ENCODE data around the gene ACTR5. TPM values are rescaled to one million over a fixed set of nuclear protein-coding genes. Genes with fewer than 3 reads are reported as not detected.

Gene ACTR5
- total RNA-seq, 1 donor: 5.8 TPM

GRCh38 chr20:38728911-38729642, 19.2 kb upstream of the ACTR5 start:
- Histone ChIP-seq H3K4me3 (ENCODE audit: insufficient read depth, low read length) (no peak overlapping the region), H3K36me3 (ENCODE audit: insufficient read depth, low read length) (no peaks in the 10 kb centered on the region), H3K27ac (ENCODE audit: low read depth, low read length) (no peak overlapping the region), H3K79me2 (ENCODE audit: insufficient read depth, low read length) (no peaks in the 10 kb centered on the region), H3K4me2 (ENCODE audit: insufficient read depth, low read length) (no peak overlapping the region), H4K20me1 (ENCODE audit: insufficient read depth, low read length) (peaks cover 3% of the 10 kb centered on the region), H3K27me3 (ENCODE audit: insufficient read depth, low read length) (peaks cover 94% of the 10 kb centered on the region), H3K4me1 (ENCODE audit: insufficient read depth, low read length) (peaks cover 8% of the 10 kb centered on the region), H2AFZ (ENCODE audit: low read length) (no peak overlapping the region), H3K9me3 (ENCODE audit: low read depth, low read length) (no peaks in the 10 kb centered on the region)
- TF ChIP-seq CTCF (IDR thresholded peaks at IDR 0.05; ENCODE audit: extremely low read depth, low read depth, low read length): no peak
- DNase-seq (ENCODE audit: insufficient read length, low spot score, missing footprints): no peak

GRCh38 chr20:38729767-38730166, 18.5 kb upstream of the ACTR5 start:
- no peak overlapping the region for H3K4me3 ChIP-seq (ENCODE audit: insufficient read depth, low read length)
- no peak overlapping the region for H2AFZ ChIP-seq (ENCODE audit: low read length)
- peaks cover 90% of the 10 kb centered on the region for H3K27me3 ChIP-seq (ENCODE audit: insufficient read depth, low read length)
- TF ChIP-seq CTCF (IDR thresholded peaks at IDR 0.05; ENCODE audit: extremely low read depth, low read depth, low read length): no peak
- H3K9me3 ChIP-seq (ENCODE audit: low read depth, low read length): no peaks in the 10 kb centered on the region
- H3K27ac ChIP-seq (ENCODE audit: low read depth, low read length): no peak overlapping the region
- no peaks in the 10 kb centered on the region for H3K79me2 ChIP-seq (ENCODE audit: insufficient read depth, low read length)
- H3K4me2 ChIP-seq (ENCODE audit: insufficient read depth, low read length): no peak overlapping the region
- peaks cover 3% of the 10 kb centered on the region for H4K20me1 ChIP-seq (ENCODE audit: insufficient read depth, low read length)
- no peak for DNase-seq (ENCODE audit: insufficient read length, low spot score, missing footprints)
- H3K36me3 ChIP-seq (ENCODE audit: insufficient read depth, low read length): no peaks in the 10 kb centered on the region
- H3K4me1 ChIP-seq (ENCODE audit: insufficient read depth, low read length): peaks cover 8% of the 10 kb centered on the region

DNA sequence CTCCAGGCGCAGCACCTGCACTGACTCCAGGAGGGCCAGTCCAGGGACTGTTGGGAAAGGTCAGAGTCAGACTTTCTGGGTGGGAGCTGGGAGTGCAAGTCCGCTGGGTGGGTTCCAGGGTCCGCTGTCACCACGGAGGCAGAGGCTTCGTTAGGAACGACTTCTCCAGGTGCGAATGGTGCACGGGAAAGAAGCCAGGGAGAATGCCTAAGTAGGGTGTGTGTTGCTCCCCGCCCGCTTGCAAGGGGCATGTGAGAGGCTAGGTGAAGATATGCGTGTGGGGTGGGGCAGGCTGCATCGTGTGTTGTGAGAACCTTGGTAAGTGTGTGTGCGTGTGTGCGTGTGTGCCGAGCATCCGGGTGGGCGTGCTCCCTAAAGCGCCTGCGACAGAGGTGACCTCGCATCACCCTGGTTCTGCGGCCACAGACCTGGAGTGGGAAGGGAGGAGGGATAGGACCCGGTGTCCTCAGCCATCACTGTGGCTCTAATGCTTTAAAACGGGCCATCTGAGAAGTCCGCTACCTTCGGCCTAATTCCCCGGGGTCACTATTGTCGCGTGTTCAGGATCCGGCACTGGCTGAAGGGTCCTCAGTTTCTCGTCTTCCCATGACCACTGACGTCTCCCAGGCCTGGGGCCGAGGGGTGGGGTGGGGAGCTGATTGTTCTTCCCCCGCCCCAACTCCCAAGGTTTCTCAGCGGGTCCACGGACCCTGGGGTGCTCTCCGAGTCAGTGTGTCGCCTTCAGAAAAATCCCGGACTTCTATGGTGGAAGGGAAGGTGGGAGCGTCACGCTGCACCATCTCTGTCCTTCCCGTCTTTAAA, 17.9 kb upstream of the ACTR5 start:
- Histone ChIP-seq H3K4me3 (ENCODE audit: insufficient read depth, low read length) (no peak overlapping the region), H4K20me1 (ENCODE audit: insufficient read depth, low read length) (peaks cover 3% of the 10 kb centered on the region), H2AFZ (ENCODE audit: low read length) (no peak overlapping the region), H3K4me2 (ENCODE audit: insufficient read depth, low read length) (peak overlapping the region; percentile 76), H3K27ac (ENCODE audit: low read depth, low read length) (no peak overlapping the region), H3K27me3 (ENCODE audit: insufficient read depth, low read length) (peaks cover 89% of the 10 kb centered on the region), H3K9me3 (ENCODE audit: low read depth, low read length) (no peaks in the 10 kb centered on the region), H3K36me3 (ENCODE audit: insufficient read depth, low read length) (no peaks in the 10 kb centered on the region), H3K4me1 (ENCODE audit: insufficient read depth, low read length) (peaks cover 8% of the 10 kb centered on the region), H3K79me2 (ENCODE audit: insufficient read depth, low read length) (no peaks in the 10 kb centered on the region)
- no peak for TF ChIP-seq CTCF (IDR thresholded peaks at IDR 0.05; ENCODE audit: extremely low read depth, low read depth, low read length)
- no peak for DNase-seq (ENCODE audit: insufficient read length, low spot score, missing footprints)
